ENCODE results near the gene NUDT15.
A peak's percentile ranks its signal among the peaks of the same experiment; 100 is the strongest.
"Not testable (repeated sequence)": the region's sequence is repeated elsewhere in the genome, so short reads cannot be mapped to it uniquely, and the experiment has no call there.

NUDT15 gene

GRCh38 chr13:48037346-48038173, at the start of gene NUDT15:
NUDT15 (plus strand) TSS chr13:48037726; CDS start chr13:48037747, 21 bp downstream.
- DNase-seq: peak; percentile 85 to 92 (median 91)

DNA sequence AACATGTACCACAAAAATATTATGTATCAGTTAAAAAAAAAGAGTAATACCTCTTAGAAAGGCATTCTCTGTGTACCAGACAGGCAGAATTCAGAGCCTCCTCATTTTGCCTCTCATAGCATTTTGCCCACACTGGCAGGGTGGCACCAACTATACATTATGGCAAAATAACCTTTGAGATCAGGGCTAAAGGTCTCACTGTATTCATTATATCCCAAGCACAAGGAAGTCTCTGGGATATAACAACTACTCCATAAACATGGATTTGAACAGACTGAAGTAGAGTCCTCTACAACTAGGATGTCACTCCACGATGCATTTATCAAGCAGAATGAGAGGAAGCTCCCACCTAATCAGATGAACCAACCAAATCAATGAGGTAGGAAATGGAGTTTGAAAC, 47.1 kb upstream of the NUDT15 start:
- no peak for DNase-seq

DNA sequence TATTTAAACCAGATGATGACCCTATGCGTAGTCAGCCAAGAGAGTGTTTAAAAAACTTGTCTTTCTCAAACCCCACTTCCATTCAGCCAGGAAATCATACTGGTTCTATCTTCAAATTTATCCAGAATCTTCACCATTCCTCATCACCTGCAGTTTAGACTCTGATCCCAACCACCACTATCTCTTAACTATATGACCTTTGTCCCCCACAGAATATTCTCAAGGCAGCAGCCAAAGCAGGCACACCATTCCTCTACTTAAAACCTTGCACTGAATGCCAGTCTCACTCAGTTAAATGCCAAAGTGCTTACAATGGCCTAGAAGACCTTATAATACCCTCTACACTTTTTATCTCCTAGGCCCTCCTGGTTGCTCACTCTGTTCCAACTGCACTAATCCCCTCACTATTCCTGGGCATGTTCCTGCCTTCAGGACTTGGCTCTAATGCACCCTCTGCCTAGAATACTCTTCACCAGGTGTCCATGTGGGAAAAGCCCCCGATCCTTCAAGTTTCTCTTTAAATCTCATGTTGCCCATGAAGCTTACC, 46.5 kb upstream of the NUDT15 start:
- DNase-seq: no peak

DNA sequence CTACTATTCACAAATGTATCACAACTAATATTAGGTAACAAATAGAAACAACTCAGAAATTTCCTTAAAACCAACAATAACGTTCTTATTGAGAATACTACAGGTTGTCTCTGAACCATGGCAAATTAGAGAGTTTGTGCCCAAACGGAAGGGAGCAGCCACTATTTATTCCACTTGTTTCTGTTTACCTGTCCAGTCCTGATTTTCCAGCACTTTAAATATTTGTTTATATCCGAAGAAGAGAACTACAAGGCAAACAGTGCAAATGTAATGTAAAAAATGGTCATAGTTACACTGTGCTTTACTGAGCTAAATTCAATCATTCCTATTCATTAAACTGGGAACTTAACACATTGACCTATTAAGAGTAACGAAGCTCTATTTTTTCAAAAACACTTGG, 45.7 kb upstream of the NUDT15 start:
- DNase-seq: no peak

DNA sequence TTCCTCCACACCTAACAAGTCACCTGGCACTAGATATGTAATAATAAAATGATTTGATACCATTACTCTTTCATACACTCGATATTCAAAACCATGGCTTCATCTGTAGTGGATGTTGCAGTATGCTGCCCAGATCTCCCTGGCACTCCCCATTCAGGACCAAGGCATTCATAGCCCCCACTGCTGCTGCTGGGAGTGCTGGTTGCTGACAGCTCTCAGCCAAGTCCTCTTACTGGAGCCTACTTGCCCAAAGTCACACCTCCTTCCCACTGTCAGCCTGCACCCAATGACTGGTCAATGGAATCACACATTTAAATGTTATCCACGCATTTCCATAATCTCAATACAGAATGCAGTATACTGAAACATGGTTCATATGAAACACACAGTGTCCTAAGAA, 40.1 kb upstream of the NUDT15 start:
- DNase-seq: no peak

DNA sequence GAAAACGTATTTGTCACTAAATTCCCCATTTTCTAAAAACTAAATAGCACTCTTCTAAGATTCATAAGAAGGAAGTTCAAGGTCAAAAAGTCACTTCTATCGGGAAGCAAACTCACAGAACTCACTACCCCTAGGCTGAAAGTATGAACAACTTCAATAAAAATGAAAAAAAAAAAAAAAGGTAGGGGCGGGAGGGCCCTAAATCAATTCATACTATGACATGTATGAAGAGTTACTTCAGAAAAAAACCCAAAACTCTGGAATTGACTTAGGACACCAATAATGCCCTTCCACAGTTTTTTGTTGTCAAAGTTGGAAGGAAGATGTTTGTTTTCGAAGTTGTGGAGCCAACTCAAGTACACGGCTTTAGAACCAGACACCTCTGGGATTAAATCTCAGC, 37.6 kb upstream of the NUDT15 start:
- no peak for DNase-seq

GRCh38 chr13:48000559-48001113, 36.9 kb upstream of the NUDT15 start:
- no peak for DNase-seq

GRCh38 chr13:48001114-48001881, 36.2 kb upstream of the NUDT15 start, which contains the start of gene SUCLA2:
SUCLA2 (minus strand) TSS chr13:48001273; CDS start chr13:48001269, 4 bp downstream.
- DNase-seq: peak; percentile 79 to 86 (median 84)

- DNase-seq: not testable (repeated sequence)
Observed at GRCh38 chr13:48001999-48002398, 35.5 kb upstream of the NUDT15 start.

DNA sequence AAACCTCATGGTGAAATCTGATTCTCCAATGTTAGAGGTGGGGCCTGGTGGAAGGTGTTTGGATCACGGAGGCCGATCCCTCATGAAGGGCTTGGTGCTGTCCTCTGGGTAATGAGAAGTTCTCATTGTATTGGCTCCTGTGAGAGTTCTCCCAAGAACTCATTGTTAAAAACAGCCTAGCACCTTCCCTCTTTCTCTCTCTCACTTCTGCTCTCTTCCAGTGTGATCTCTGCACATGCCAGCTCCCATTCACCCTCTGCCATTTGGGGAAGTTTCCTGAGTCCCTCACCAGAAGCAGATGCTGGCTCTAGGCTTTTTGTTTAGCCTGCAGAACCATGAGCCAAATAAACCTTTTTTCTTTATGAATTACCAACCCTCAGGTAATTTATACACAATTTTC, 33.3 kb upstream of the NUDT15 start:
- no peak for DNase-seq

DNA sequence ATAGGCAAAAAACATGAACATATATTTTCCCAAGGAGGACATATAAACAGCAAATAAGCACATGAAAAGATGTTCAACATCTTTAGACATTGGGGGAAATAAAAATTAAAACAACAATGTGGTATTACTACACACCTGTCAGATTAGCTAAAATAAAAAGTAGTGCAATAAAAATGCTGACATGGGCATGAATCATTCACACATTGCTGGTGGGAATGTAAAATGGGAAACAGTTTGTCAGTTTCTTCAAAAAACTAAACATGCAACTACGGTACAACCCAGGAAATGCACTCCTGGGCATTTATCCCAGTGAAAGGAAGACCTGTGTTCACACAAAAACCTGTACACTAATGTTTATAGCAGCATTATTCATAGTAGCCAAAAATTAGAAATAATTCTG, 31.1 kb upstream of the NUDT15 start:
- no peak for DNase-seq

DNA sequence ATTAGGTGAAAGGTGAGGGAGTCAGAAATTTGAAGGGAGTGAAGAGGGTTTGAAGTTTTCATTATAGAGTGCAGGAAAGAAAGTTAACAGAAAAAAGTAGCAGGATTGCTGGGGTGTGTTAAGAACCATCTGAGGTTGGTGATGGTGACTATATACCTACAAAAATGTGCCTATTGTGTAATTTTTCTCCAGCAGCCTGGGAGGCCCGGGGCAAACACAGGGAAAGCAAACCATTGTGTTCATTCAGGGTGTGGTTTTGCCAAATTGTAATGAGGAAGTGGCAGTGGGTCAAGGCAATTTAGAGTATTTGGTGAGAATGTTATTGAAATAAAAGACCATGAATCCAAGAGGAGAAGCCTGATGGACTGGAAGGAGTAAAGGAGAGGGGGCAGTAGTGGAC, 28.2 kb upstream of the NUDT15 start:
- DNase-seq: no peak

- no peak for DNase-seq
Observed at GRCh38 chr13:48010698-48011097, 26.8 kb upstream of the NUDT15 start.

GRCh38 chr13:48012668-48013067, 24.9 kb upstream of the NUDT15 start:
- DNase-seq: no peak

- DNase-seq: no peak
Observed at GRCh38 chr13:48014359-48014758, 23.2 kb upstream of the NUDT15 start.

- no peak for DNase-seq
Observed at GRCh38 chr13:48018637-48019036, 18.9 kb upstream of the NUDT15 start.

- no peak for DNase-seq
Observed at GRCh38 chr13:48019796-48020195, 17.7 kb upstream of the NUDT15 start.

DNA sequence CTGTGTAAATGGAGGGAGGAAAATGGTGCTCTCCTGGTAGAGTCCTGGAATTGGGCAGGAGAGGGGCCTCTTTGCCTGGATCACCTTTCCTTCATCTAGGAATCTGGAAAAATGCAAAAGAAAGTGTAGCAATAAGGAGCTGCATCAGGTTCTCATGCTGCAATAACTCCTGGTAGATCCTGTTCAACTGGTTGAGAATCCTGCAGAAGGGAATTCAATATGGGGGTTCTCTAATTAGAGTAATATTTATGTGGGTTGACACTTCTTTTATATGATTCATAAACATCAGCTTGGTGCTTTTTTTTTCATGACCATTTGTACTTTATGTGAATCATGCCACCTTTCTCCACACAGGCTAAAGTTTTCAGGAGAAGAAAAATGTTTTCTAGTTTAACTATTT, 9.5 kb upstream of the NUDT15 start:
- no peak for DNase-seq

GRCh38 chr13:48029859-48030258, 7.7 kb upstream of the NUDT15 start:
- no peak for DNase-seq

- no peak for DNase-seq
Observed at GRCh38 chr13:48038761-48039160, 1.2 kb downstream of the NUDT15 start.

- no peak for DNase-seq
Observed at GRCh38 chr13:48040049-48040448, 2.5 kb downstream of the NUDT15 start.

DNA sequence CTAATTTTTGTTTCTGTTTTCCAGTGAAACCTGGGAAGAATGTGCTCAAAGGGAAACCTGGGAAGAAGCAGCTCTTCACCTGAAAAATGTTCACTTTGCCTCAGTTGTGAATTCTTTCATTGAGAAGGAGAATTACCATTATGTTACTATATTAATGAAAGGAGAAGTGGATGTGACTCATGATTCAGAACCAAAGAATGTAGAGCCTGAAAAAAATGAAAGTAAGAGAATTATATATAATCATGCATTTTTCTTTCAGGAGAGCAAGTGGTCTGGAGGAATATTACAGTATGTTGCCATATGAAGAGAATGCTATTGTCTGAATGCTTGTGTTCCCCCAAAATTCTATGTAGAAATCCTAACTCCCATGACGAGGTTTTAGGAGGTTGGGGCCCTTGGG, 3.4 kb downstream of the NUDT15 start:
- no peak for DNase-seq

DNA sequence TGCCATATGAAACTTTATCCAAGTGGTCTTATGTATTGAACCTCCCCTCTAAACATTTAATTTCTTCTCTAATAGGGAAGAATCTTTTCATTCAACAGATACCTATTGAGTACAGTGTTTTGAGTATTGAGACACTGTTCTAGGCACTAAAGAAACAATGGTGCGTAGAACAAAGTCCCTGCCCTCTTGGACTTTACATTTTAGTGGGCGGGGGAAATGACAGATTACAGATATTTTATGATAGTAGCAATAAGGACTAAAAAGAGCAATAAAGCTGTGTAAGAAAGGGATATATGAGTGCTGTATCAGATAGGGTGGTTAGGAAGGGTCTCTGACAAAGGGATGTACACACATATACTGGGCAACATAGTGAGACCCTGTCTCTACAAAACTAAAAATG, 5.4 kb downstream of the NUDT15 start:
- DNase-seq: no peak

Data from activated CD4-positive, CD25-positive, alpha-beta regulatory T cell (primary cell).